HL-60 (cell line): ENCODE results near the gene RASL10A.

Experiments used
- CTCF ChIP-seq: IDR thresholded peaks from one replicate; pipeline ENCODE4 v1.5.1; 2011; ENCODE audit warnings: low read length, control low read depth, inconsistent platforms; ENCODE audit not compliant: insufficient read depth
- REST ChIP-seq: IDR thresholded peaks from 2 replicates; pipeline ENCODE4 v1.6.1; 2012; ENCODE audit warnings: low read depth; ENCODE audit not compliant: insufficient replicate concordance

GRCh38 chr22:29298641-29299040 lies 16.9 kb downstream of the RASL10A start:
- TF ChIP-seq CTCF, result no peak
- no peak for TF ChIP-seq REST
